ENCODE measurements around the gene SAP30L.

- TF ChIP-seq CTCF (IDR thresholded peaks at IDR 0.05) (no peak), POLR2A (IDR thresholded peaks at IDR 0.05) (no peak), POLR2AphosphoS5 (IDR thresholded peaks at IDR 0.05) (no peak)
Measured at GRCh38 chr5:154498994-154499393, 53.2 kb downstream of the SAP30L start.

Data from transverse colon (tissue), 4 donors.